NCI-H345 (cell line): Measurements from ENCODE around the gene GAS6.
A peak's percentile ranks its signal among the peaks of the same experiment; 100 is the strongest.
"Not testable (repeated sequence)": the region's sequence is repeated elsewhere in the genome, so short reads cannot be mapped to it uniquely, and the experiment has no call there.

ENCODE experiments used
- DNase-seq: peaks from one replicate; lab custom pipeline; 2025; lab: John Stamatoyannopoulos, UW

The GAS6 gene

DNA sequence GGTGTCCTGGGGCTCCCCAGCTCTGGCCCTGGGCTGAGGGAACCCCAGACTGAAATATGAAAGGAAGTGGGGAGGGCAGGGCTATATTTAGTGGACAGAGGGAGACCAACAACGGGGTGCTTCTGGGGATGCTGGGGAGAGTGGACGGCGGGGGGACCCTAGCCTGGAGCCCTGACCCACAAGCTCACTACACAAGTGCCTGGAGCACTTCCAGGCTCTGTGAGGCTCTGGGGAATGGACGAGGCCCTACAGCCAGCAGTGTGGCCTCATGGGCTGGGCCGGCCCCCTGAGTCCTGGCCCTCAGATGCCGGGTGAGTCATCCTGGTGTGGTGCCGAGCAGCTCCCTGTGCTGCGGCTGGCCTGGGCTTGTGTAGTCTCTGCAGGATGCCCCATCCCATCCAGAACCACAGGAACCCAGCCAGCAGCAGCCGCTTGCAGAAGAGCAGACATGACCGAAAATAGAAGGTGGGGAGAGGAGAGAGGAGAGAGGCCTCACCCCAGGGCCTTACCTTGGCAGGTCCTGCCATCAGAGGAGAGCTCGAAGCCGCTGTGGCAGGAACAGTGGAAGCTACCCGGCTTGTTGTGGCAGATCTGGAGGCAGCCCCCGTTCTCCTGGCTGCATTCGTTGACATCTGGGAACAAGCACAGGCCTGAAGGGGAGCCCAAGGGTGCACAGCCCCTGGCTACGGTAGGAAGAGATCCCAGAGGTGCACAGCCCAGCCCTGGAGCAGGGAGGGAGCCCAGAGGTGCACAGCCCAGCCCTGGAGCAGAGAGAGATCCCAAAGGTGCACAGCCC, 26.1 kb downstream of the GAS6 start:
- peak; percentile 81 for DNase-seq

DNA sequence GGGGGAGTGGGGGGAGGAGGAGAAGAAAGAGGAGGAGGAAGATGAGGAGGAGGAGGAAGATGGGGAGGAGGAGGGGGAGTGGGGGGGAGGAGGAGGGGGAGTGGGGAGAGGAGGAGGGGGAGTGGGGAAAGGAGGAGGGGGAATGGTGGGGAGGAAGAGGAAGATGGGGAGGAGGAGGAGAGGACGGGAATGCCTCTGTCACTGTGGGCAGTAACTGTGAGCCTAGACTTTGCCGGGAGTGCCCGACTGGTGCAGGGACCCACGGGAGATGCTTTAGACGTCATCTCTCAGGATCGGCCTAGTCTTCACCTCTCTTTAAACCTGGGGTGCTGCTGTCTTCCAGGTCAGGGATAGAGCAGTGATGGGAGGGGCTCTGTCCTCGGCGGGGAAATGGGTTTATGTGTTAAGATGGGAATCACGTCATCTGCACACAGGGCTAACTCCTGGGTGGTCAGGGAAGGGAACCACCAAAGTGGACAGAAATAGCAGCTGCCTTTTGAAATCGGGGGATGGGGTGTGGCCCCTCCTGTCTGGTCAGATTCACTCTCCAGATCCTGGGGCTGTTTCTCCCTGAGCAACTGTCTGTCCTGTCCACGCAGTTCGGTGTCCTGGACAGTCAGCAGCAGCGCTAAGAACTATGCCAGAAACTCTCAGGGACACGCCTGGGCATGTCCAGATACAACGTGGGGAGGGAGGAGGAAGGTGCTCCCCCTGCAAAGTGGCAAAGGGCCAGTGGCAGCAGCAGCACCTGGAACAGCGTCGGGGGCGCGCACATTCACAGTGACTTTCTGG, 26.9 kb downstream of the GAS6 start:
- peak; percentile 53 for DNase-seq

DNA sequence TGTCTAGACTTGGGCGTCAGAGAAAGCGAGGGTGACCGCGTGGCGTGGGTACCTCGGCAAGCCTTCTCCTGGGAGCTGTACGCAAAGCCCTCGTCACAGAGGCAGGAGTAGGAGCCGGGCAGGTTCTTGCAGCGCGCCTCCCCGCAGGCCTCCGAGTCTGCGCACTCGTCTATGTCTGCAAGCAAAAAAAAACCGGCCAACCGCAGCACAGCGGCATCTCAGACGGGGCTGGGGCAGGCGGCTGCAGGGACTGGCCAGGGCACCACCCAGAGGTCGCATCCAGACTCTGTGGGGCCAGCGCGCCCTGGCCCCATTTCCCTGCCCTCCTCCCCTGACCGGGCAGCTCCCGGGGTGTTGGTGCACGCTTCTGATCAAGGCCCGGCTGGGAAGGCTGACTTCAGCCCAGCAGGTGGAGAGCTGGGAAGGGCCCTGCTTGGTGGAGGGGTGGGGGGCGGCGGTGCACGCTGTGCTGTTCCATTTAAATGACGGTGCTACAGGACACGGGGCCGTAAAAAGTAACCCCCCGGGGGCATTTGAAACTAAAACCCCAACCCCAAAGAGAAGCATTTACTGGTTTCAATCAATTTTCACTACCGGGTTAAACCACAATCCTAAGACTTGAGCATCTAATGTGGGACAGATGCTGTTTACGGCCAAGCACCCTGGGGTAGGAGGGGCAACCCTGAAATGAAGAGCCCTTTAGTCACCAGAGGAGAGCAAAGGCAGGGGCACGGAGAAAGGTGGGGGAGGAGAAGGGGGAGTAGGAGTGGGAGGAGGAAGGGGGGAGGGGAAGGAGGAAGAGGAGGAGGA, 28.2 kb downstream of the GAS6 start:
- peak; percentile 45 for DNase-seq

DNA sequence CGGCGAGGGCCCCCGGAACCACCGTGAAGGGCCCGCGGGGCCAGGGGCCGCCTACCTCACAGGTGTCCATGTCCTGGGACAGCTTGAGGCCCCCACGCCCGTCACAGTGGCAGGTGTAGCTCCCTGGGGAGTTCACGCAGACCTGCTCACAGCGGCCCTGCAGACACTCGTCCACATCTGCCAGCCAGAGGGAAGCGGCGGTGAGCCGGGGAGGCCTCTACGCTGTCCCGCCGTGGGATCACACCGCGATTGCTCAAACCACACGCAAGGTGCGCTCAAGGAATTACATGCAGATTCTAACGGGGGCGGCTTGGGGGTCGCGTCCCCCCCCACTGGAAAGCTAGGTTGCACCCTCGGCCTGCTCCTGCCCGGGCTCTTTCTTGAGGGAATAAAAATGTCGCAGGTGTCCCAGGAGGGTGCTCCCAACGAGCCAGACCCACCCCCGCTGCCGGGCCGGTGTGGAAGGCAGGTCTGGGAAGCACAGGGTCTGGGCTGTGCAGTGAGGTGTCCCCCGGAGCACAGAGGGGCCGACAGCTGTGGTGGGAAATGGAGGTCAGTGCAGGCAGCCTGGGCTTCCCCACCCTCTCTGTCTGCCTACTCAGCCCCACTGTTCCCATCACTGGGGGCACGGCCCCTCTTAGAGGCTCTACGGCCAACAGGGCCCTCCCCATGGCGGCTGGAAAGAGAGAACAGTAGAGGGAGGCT, 29.2 kb downstream of the GAS6 start:
- DNase-seq = no peak

DNA sequence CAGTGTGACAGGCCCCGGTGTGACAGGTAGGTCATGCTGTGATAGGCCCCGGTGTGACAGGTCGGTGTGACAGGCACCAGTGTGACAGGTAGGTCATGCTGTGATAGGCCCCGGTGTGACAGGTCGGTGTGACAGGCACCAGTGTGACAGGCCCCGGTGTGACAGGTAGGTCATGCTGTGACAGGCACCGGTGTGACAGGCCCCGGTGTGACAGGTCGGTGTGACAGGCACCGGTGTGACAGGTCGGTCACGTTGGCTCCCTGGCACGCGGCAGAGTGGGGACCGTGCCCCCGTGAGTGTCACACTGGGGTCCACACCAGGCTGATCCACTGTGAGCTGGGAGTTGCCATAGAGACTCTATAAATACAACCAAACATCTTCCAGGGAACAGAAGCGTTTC, 29.9 kb downstream of the GAS6 start:
- DNase-seq = not testable (repeated sequence)

DNA sequence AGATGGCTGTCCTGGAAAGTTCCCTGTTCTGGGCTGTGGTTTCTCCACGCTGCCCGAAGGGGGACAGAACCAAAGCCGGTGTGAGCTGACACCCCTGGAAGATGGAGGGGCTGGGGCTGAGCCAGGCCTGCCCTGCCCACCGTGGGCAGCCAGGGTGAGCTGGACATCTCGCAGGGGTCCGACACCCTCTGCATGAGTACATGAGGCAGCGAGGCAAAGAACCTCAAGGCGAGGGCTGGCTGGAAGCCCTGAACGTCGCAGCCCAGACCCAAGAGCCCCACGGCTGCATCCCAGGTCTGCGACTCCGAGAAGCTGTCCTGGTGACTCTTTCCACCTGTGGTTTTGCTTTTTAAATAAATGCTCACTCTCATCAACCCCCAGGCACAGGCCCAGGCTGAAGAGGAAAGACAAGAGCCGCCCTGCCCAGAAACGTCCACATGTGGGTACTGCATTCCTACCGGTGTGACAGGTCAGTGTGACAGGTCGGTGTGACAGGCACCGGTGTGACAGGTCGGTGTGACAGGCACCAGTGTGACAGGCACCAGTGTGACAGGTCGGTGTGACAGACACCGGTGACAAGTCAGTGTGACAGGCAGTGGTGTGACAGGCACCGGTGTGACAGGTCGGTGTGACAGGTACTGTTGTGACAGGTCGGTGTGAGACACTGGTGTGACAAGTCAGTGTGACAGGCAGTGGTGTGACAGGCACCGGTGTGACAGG, 30.6 kb downstream of the GAS6 start:
- DNase-seq = no peak

DNA sequence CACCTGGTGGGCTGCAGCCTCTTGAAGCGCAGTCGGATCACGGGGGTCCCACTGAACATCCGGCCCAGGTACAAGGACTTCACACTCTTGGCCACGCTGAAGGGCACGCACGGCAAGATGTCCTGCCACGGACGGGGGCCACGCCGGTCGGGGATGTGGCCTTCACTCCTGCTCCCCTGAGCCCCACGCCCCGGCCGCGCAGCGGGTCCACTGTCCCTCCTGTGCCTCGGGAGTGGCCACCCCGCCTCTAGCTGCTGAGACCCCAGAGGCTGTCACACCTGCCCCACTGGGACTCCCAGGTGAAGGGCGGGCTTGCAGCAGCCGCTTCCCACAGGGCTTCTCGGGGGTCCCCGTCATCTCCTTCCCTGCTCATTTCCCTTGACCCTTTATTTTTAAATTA, 31.2 kb downstream of the GAS6 start:
- DNase-seq = no peak

DNA sequence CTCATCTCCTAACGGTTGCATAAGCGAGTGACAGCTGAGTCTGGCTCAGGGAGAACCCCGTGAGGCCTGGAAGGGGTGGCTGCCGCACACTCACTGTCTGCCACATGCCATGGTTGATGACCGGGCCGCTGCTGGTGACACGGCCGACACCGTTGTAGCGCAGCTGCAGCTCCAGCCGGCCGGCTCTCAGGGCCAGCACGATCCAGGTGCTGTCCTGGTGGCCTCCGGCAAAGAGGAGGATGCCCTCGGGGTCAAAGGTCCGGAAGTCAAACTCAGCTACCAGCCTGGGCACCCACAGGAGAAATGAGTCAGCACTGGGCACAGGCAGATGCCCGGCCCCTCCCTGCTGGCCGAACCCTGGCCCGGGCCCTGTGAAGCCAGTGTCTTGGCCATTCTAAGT, 31.7 kb downstream of the GAS6 start:
- no peak for DNase-seq

DNA sequence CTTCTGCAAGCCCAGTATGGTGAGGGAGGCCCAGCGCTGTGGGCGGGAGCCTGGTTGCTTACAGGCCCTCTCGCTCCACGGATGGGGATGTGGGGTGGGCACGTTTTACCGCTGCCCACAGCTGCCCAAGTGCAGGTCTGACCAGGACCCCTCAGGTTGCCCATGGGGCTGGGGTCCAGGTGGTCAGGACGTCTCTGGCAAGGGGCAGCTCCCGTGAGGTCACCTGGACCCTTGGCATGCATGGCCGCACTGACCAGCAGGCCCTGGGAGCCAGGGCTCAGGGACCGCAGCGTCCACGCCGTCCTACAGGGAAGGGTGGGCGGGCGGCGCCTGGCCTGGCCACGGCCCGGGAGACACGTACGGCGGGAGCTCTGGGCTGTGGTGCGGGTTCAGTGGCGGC, 32.8 kb downstream of the GAS6 start:
- no peak for DNase-seq

DNA sequence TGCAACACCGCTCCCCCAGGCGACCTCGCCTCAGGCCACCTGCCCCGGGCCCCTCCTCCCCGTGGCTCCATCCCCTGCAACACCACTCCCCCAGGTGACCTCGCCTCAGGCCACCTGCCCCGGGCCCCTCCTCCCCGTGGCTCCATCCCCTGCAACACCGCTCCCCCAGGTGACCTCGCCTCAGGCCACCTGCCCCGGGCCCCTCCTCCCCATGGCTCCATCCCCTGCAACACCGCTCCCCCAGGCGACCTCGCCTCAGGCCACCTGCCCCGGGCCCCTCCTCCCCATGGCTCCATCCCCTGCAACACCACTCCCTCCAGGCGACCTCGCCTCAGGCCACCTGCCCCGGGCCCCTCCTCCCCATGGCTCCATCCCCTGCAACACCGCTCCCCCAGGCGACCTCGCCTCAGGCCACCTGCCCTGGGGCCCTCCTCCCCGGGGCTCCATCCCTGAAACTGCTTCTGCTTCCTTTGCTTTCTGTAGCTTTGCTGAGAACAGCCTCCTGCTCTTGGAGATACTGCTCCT, 33.4 kb downstream of the GAS6 start:
- DNase-seq = not testable (repeated sequence)

DNA sequence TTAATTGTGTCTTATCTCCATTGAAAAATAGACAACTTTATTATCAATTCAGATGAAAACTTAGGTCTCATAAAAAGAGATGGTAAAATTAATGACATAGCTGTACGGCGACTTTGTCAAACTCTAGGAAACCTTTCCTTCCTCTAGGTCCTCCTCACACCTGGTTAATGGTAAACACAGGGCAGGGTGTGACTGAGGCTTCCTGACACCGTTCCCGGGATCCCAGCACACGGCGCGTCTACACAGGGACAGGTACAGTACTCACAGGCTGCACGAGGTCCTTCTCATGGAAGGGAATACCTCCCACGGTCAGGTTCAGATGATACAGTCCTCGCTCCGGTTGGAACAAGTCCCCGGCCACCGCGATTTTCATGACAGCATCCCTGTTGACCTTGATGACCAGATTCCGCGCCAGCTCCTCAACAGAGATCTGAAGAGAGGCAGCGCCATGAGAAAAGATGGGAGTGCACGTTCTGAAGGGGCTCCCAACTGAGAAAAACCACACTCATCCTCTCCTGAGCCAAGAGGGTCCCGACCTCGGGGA, 35.5 kb downstream of the GAS6 start:
- no peak for DNase-seq

DNA sequence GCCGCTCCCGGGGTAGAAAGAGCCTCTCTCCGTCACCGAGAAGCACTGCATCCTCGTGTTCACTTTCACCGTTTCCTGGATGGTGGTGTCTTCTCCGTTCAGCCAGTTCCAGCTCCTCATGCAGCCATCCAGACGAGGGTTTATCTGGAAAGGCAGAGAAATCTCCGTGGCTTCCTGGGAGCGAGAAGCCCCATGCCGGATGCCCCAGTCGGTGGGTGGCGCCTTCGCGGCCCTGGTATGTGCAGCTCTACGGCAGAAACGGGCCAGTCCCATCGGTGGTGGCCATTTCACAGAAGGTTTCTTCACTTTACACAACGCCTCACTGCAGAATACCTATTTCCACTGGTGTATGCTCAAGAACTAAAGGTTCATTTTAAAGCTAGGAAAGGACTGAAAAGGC, 36.9 kb downstream of the GAS6 start:
- no peak for DNase-seq

DNA sequence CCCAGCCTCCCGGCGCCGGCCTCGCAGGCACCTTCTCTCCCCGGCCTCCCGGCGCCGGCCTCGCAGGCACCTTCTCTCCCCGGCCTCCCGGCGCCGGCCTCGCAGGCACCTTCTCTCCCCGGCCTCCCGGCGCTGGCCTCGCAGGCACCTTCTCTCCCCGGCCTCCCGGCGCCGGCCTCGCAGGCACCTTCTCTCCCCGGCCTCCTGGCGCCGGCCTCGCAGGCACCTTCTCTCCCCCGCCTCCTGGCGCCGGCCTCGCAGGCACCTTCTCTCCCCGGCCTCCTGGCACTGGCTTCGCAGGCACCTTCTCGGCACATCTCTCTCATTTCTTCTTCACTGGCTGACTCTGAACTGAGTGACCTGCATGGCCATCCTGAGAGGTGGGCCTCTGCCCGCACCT, 37.4 kb downstream of the GAS6 start:
- DNase-seq = not testable (repeated sequence)

DNA sequence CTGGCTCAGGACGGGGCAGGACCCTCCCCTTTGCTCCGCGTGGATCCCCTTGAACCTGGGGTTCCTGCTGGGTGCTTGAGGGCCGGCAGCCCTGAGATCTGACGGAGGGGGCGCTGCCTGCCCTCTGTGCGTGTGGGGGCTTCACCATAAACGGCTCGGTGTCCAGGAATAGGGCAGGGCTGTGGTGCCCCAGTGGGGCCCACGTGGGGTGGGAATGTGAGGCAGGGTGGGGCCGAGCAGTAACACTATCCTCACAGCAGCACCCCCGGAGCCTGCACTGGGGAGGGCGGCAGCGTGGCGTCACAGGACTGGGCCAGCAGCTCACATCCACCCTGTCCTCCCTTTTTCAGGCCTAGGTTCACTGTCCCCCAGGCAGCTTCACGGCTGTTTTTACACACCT, 38.0 kb downstream of the GAS6 start:
- no peak for DNase-seq

DNA sequence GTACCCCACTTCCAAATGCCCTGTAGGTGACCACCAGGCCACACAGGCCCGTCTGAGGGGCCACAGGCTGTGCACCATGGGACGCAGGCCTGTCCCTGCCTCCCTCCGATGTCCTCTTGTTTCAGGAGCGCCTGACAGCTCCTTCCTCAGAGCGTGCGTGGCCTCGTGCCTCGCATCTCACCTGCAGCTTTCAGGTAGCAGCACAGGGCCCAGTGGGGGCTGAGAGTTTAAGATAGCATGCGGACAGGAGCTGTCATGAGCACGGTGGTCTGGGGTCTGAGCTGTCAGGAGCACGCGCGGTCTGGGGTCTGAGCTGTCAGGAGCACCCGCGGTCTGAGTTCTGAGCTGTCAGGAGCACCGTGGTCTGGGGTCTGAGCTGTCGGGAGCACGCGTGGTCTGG, 40.1 kb downstream of the GAS6 start:
- no peak for DNase-seq

DNA sequence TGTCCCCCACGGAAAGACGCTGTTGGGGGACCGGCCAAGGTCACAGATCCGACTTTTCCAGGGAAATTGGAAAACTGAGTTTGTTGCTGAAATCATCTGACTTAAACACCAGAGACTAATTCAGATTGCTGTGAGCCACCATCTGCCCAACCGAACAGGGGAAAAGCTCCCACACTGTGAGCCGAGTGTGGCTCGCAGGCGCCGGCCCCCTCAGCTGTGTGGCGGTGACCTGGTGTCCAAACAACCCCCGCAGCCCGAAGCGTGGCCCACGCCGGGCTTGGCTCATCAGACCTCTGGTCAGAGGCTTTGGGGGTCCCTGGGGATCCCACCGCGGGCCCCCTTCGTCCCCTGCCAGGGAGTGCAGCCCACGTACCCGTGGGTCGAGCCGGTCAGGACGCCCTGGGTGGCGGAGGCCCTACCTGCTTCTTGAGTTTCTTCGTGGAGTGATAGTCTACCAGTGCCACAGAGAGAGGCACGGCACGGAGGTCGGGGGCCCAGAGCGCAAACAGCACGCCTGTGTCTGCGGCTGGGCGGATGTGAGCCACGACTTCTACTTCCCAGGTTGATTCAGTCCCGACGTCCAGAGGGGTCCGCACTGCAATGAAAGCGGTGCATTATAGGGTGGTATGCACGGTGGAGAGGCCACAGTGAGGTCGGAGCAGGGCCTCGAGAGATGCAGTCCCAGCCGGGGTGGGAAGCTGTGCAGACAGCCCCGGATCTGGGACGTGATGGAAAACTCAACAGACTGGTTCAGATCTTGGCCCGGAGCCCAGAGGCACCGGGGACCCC, 40.7 kb downstream of the GAS6 start:
- DNase-seq = no peak

DNA sequence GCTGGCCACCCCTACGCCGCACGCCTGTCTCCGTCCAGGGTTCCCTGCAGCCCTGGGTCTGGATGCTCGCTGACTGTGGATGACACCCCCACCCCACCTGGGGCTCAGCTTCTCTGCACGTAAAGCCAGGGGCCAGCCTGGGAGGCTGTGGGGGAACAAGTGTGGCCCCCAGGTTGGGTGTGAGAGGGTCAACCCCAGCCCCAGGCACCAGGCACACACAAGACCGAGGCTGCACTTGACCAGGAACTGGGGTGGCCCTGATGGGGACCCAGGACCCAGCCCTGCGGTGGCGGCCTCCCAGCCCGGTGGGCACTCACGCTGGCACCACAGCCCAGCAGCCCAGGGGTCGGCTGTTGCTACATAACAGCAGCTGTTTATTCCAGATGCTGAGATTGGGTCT, 41.6 kb downstream of the GAS6 start:
- DNase-seq = no peak

DNA sequence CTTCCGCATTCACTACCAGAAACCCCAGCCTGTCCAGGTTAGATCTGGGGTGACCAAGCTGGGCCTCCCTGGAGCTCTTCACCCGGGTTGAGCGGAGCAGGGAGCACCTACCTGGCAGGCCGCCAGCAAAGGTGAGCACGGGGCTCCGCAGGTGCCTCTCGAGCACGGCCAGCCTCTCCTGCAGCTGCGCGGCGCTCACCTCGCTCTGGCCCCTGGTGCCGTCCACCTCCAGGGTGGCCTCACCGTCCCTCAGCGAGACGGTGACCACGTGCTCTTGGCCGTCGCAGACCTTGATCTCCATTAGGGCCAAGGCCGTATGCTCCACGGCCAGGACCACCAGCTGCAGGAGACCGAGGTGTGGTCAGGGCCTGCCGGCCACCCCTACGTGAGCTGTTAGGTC, 42.0 kb downstream of the GAS6 start:
- no peak for DNase-seq

DNA sequence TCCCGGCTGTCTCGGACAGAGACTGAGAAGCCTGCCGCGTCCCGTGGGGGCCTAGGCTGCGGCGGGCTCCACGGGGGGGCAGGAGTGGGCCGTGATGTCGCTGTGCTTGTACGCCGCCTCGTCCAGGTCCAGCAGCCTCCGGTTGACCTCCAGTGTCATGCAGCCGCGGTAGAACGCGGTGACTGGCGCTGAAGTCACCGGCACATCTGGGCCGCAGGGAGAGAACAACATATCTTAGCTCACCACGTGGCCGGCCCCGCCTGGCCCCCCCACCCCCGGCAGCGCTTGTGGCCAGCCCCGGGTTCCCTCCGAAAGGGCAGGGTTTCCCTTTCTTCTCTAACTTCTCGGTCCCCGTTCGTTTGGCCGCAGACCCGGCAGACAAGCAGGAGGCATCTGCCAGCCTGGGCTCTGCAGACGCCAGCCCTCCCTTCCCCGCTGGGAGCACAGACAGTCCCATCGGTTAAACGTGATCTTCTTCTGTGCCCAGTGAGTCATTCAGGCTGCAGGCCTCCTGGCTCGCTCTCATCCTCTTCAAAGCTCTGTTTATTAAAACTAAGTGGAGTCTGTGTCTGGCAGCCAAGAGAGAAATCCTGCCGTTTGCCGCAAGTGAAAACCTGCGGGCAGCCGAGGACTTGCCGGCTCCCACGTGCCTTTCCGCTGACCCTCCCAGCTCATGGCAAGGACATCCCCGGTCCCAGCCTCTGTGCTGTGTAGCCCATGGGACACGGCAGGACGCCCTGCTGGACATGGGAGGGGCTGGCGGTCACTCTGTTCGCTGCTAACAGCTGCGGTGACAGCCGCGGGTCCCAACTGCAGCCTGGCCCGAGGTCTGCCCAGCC, 42.8 kb downstream of the GAS6 start:
- DNase-seq = peak; percentile 88
